ENCODE data around the gene EN2.
"Not testable (repeated sequence)": the region's sequence is repeated elsewhere in the genome, so short reads cannot be mapped to it uniquely, and the experiment has no call there.

EN2 gene

GRCh38 chr7:155426543-155427410 is 31.2 kb upstream of the EN2 start:
- DNase-seq: no peak

GRCh38 chr7:155427411-155428038 is 30.4 kb upstream of the EN2 start:
- DNase-seq: no peak

- DNase-seq: no peak
Measured at GRCh38 chr7:155428171-155428834, 29.6 kb upstream of the EN2 start.

DNA sequence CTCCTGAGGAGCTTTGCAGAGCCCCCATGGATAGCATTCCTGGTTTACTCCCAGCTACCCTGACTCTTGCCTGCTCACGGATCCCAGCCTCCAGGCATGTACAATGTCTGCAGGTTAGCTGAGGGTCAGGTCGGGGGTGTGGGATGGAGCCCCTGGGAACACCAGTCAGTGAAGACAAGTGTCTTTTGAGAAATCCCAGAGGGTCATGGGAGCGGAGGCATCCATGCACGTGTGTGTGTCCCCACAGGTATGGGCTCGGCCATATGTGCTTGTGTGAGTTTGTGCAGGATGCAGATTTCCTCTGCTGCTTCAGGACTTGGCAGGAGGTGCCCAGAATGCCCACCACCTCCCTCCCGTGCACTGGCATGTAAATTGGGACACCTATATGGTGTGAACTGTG is 28.3 kb upstream of the EN2 start:
- no peak for DNase-seq

DNA sequence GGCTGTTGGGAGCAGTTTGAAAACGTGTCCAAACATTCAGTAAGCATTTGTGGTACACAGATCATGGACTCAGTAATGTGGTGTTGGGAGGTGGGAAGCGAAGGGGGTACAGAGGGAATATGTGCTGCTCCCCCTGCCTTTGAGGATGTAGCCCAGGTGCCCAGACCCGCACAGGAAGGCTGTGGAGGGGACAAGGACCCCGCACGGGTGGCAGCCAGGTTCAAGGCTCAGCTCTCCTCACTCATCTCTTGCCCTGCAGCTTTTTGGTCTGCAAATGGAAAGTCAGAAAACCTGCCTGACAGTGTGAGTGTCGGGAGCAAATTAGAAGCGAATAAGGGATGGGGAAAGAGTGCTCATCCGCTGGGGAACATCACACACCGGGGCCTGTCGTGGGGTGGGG is 27.3 kb upstream of the EN2 start:
- DNase-seq: no peak

GRCh38 chr7:155431231-155431630 is 26.7 kb upstream of the EN2 start:
- DNase-seq: no peak

- no peak for DNase-seq
Measured at GRCh38 chr7:155431711-155432110, 26.2 kb upstream of the EN2 start.

- no peak for DNase-seq
Measured at GRCh38 chr7:155435110-155435509, 22.8 kb upstream of the EN2 start.

DNA sequence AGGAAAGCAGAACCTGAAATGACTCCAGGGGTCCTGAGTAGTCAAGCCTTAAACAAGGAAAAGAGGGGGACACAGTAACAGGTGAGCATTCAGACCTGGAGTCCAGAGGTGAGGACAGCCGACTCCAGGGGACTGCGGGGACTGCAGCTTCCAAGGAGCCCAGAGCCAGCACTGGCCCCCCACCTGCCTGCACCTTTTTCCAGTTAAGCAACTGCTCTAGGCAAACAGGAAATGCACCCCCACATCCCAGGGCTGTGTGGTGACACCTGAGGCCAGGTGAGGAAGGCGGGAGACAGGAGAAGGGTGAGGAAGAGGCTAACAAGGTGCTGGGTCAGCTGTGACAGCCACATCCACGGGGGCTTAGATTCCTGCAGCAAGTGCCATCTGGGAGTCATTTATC is 20.1 kb upstream of the EN2 start:
- DNase-seq: no peak

GRCh38 chr7:155438777-155439176 is 19.2 kb upstream of the EN2 start:
- no peak for DNase-seq

- no peak for DNase-seq
Measured at GRCh38 chr7:155439311-155440017, 18.5 kb upstream of the EN2 start.

- no peak for DNase-seq
Measured at GRCh38 chr7:155440018-155440410, 17.9 kb upstream of the EN2 start.

DNA sequence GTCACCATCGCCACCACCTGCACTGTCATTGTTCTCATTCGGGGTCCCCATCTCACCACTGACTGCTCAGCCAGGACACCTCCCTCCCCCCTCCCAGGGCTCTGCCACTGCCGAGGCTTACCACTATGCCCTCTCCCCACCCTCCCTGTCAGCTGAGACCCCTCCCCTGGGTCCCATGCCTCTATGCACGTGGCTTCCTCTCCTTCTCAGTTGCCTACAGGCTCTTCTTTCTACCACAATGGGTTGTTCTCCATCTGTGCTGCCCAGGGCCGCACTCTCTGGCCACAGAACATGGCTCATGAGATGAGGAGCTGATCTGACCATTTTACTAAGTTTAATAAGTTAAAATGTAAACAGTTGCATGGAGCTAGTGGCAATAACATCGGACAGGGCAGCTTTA is 16.1 kb upstream of the EN2 start:
- no peak for DNase-seq

DNA sequence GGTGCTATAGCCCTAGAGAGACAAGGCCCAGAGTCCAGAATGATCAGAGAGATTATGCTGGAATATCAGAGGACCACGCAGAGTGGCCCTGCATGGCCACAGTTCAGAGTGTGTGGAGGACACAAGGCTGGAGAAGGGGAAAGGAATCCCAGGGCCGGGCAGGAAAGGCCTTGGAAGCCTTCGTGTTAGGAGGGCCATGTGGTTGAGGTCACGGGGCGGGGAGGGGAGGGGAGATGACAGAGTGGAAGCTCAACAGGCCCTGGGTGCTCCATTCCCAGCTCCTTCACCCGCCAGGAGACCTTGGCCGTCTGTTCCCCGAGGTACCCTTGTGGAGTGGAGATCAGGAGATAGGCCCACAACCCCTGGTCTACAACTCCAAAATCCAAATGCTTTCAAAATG is 13.2 kb upstream of the EN2 start:
- no peak for DNase-seq

DNA sequence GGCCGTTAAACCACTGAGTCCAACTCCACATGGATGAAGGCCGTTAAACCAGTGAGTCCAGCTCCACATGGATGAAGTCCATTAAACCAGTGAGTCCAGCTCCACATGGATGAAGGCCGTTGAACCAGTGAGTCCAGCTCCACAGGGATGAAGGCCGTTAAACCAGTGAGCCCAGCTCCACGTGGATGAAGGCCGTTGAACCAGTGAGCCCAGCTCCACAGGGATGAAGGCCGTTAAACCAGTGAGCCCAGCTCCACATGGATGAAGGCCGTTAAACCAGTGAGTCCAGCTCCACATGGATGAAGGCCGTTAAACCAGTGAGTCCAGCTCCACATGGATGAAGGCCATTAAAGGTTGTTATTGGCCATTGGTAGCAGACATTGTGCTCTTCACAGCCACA is 12.3 kb upstream of the EN2 start:
- not testable (repeated sequence) for DNase-seq

GRCh38 chr7:155447603-155448002 is 10.3 kb upstream of the EN2 start:
- DNase-seq: no peak

DNA sequence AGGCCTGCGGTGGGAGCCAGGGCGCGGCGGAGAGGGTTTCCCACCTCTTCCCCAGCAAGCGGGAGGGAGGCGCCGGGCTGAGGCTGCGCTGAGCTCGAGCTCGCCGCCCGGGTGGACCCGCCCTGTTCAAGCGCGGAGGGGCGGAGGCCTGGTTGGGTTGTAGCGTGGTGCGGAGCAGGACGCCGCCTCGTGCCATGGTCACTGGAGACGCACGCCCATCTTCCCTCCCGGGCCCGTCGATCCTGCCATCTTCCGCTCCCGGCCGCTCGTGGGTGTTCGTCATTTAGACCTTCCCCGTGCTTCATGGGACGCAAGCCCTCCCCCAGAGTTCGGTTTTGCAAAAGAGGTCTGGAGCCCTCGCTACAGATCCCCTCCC is 9.3 kb upstream of the EN2 start:
- no peak for DNase-seq

DNA sequence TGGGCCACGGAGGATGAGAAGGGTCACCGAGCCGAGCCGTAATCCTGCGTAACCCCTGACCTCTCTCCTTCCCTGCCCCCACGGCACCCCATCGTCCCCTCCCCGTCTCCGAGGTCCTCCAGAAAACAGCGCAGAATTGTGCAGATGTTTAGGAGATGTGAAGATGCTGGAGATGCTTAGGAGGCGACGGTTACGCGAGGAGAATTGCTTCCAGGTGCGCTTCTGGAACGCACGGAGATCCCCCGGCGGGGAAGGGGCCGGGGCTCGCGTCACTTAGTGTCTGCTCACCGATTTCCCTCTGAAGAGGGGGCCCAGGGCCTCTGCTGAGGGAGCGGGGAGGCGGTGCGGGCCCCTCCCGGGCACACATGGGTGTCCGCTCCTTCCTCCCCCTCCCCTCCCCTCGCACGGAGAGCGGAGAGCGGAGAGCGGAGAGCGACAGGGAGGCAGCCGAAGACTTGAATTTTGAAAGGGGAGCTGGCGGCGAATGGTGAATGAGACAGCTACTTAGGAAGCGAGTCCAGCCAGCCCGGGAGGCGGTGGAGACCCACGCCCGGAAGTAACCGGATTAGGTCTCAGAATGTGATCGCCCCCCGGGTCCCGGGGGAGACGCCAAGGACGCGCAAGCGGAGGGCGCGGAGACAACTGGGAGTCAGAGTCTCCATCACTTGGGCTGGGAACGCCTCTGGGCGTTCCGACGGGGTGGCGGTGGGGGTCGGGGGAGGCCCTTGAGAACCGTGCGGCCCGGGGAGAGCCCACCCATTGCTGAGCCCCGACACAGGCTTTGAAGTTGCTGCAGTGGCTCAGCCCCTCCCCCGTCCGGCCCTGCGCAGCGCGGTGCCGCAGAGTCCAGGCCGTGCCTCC is 8.7 kb upstream of the EN2 start:
- no peak for DNase-seq

- no peak for DNase-seq
Measured at GRCh38 chr7:155449869-155450557, 7.9 kb upstream of the EN2 start.

DNA sequence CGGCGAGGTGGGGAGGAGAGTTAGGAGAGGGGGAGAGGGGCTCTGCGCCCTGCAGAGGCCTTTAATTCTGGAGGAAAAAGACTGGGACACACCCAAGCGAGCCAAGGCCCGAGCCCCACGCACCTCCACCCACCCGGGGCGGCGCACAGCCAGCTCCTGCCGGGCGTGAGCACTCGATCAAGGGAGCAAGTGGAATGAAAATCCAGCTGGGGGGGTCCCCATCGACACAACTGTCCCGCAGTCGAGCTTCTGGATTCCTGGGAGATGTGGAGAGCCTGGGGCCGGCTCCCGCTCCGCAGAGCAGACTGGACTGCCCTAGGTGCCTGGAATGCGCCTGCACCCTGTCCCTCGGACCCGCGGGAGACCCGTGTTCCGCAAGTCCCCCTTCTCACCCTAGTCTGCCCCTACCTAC is 7.4 kb upstream of the EN2 start:
- DNase-seq: no peak

DNA sequence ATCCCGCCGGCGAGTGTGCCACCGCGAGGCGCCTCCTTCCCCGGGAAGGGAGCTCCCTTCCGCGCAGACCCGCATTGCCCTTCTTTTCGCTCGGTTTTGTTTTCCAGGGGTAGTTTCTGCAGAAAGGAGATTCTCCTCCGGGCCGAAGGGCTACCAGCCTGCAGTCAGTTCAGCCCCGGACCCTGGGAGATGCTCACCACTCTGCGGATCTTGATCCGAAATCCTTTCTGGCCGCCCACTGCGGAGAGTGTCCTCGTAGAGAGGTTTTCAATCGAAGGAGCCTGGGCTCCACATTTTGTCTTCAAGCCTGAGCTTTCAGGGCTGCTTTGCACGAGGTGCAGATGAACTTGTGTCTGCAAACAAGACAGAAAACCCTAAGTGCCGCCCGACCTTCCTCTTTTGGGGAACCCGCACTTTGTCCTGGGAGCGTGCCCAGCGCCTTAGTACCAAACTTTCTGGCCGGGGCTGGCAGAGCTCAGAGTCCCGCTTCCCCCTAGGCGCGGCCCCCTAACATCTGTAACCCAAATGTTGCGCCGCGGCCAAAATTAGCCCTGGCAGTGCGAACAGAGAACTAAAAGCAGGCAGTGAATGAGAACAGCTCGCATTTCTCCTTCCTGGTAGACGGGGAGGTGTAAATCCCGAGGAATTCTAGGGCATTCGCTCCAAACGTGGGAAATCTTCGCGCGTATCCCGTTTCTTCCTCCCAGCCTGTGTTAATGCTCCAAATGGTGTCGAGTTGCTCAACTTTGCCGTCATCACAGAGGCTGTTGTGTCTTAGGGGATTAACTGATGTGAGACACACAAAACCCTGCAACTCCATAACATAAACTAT is 6.7 kb upstream of the EN2 start:
- no peak for DNase-seq
